ENCODE measurements around the gene P2RX6.
A peak's percentile ranks its signal among the peaks of the same experiment; 100 is the strongest.
"Not testable (repeated sequence)": the region's sequence is repeated elsewhere in the genome, so short reads cannot be mapped to it uniquely, and the experiment has no call there.

P2RX6 gene

DNA sequence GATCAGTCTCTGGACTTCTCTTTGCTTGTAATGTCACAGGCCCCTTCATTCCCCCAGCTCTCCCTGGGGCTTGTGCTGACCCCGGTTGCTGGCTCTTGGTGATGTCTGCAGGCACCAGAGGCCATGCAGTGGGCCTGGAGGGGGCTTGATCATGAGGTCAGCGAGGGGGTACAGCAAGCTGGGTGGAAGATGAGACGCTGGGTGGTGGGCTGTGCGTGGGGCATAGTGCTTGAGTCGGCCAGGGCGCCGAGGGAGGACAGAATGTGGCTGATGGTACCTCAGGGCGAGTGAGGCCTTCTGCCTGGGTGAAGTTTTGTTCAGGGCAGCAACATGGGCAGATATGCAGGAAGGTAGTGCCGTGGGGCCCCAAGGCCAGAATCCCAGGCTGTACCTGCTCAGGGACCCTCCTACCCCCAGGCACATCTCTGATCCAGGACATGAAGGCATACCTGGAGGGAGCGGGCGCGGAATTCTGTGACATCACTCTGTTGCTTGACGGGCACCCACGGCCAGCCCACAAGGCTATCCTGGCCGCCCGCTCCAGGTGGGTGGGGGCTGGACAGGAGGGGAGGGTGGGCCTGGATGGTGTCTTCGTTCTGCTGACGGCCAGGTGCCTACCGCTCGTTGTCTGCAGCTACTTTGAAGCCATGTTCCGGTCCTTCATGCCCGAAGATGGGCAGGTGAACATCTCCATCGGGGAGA is 19.5 kb upstream of the P2RX6 start:
- no peak for DNase-seq

DNA sequence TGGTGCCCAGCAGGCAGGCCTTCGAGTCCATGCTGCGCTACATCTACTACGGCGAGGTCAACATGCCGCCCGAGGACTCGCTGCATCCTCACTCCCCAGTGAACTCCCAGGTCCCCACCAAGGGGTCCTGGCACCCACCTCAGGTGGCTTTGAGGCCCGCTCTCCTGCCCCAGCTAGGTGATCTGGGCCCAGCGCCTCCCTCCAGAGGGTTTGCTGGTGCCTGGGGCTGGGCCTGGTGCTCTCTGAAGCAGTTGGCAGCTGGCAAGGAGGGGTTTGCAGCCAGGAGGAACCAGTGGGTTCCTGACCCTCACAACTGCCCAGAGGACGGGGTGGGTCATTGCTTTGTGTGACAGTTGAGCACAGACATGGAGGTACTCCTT is 18.9 kb upstream of the P2RX6 start:
- DNase-seq, result no peak

DNA sequence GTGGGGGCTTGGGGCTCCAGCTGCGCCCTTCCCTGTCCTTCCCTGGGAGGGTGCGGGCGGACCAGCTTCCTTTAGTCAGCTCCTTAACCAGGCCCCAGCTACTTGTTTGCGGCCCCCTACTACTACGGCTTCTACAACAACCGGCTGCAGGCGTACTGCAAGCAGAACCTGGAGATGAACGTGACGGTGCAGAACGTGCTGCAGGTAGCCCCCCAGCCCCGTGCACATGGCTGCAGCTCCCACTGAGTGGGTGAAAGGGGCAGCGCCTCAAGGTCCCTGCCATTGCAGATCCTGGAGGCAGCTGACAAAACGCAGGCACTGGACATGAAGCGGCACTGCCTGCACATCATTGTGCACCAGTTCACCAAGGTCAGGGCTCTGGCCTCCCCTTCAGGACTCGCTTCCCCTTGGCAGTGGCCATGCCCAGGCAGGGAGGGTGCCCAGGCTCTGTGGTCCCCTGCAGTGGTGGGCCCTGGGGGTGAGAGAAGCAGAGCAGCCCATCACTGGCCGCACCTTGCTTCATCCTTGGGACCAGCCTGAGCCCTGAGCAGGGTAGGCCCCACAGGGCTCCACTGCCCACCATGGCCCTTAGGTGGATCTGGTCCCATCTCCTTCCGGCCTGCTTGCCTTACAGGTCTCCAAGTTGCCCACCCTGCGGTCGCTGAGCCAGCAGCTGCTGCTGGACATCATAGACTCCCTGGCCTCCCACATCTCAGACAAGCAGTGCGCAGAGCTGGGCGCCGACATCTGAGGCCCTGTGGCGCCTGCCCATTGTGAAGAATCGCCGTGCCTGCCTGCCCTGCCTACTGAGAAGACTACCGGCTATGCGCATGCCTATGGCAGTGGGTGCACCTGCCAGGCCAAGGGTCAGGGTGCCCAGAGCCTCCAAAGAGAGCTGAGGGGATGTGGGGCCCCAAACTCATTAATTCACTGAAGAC is 18.1 kb upstream of the P2RX6 start:
- no peak for DNase-seq

DNA sequence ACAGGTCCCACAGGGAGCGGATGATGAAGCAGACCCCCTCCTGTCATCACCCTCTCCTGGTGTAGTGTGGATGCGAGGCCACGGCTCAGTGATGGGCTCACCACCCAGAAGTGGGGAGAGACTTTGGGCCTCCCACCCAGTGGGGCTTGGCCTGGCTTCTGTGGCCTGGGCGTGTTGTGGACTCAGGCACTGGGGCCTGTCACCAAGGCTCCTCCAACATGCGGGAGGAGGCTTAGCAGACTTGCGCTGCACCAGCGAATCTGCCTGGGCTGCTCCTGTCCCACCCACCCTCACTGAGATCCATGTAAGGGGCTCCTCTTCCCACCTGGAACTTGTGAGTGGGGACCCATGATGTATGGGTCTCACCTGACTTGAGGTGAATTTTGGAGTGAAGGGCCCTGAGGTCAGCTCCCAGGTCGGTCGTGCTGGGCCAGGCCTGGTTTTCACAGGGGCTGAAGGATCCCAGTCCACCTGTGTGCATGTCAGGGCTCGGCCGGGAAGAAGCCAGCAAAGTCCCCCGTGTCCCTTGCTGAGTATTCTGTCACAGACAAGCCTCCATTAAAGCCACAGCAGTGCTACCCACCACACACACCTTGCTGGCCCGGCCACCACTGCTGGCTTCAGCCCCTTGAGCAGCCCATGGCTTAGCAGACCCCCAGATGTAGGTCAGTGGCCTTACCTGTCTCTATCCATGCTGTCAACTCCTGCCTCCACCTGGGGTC is 17.3 kb upstream of the P2RX6 start:
- DNase-seq, result no peak

DNA sequence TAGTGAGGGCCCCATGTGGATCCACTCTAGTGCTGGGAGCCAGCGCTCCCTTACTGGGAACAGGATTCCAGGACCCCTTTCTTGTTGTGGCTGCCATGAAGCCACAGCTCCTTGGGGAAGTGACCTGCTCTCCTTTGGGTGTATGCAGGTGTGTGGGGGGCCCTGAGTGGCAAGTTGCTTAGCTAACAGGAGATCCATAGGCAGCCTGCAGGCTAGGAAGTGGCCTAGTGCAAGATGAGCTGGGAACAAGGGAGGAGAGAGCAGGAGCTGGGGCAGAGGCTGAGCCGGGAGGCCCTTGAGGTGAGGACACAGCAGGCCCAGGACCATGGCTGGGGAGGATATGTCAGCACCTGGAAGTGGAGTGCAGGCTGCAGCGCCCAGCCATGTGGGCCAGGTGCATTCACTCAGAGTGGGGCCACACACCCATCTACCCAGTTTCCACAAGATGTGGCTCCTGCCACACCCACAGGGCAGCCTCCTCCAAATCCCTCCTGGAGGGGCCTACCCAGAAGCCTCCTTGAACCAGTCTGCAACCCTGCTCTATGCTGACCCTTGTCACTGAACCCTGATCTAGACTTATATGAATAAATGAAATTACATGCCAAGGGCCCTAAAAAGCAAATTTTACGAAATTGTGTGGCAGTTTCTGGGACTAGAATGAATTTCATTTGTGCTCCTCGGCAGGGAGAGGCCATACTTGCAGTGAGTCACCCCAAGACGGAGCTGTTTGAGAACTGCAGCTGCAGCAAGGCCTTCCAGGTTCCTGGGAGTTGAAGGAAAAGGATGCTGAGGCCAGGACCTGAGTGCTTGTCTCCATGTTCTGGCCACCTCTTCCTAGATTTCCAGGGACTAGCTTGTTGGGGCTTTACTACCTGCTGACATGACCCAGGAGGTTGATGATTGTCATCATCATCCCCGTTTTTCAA is 16.3 kb upstream of the P2RX6 start:
- DNase-seq, result no peak

DNA sequence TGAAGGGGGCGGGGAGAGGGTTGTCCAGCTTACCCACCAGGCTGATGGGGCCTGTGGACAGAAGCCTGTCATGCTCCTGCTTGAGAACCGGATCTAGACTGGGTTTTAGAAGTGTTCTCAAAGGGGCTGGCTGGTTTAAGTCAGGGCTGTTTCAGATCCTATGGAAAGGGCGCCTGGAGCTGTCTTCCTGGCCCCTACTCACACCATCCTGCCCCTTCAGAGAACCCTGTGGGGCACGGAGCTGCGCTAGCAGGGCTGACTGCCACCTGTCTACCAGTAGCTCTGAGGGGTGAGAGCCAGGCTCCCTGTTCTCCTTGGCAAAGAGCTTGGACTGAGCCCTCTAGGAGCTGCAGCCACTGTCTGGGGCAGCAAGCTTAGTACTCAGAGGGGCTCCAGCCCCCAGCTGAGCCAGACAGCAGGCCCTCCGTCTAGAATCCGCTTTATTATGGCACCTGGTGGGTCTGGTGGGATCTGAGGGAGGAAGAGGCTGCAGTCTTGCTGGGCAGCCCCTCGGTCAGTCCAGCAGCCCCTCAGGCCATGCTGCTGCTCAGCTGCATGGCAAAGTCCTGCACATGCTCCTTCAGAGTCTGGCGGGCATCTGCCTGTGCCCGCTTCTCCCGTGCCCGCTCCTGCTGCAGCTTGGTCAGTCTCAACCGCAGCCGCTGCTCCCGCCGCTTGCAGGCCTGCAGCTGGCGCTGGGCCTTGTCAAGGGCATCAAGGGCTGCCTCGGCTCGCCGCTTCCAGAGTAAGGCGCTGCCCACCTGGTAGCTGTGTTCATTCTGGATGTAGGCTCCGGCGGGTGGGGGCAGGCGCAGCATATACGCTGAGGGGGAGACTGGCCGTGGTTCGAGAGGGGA is 15.4 kb upstream of the P2RX6 start:
- DNase-seq, result no peak

DNA sequence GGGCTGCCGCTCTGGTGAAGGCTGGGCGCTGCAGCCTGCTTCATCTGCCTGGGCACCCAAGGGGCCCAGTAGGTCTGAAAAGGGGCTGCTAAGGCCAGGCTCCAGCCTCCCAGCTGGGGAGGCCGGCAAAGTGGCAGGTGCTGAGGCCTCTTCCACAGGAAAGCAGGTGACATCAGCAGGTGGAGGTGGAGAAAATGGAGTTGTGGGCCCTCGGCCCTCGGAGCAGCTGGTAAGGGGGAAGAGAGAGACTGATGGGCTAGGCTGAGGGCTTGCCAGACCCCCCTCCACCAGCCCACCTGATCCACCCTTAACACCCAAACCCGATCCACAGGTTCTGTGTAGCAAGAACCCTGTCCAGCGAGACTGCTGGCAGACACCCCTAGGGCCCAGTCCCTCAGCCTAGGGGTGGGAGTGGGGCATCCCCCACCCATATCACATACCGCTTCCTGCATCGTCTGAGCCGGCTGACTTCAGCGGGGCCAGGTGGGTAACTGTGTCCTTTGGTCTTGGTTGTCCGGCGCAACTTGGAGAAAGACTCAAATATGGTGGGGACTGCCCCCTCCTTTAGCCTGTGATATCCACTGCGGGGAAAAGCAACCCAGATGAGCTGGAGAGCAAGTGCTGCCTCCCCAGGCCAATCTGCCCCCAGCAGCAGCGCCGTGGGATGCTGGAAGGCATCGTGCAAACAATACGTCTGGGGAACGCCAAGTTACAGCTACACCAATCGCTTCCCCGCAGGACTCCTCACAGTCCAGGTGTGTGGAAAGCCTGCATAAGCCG is 14.6 kb upstream of the P2RX6 start:
- DNase-seq, result no peak

DNA sequence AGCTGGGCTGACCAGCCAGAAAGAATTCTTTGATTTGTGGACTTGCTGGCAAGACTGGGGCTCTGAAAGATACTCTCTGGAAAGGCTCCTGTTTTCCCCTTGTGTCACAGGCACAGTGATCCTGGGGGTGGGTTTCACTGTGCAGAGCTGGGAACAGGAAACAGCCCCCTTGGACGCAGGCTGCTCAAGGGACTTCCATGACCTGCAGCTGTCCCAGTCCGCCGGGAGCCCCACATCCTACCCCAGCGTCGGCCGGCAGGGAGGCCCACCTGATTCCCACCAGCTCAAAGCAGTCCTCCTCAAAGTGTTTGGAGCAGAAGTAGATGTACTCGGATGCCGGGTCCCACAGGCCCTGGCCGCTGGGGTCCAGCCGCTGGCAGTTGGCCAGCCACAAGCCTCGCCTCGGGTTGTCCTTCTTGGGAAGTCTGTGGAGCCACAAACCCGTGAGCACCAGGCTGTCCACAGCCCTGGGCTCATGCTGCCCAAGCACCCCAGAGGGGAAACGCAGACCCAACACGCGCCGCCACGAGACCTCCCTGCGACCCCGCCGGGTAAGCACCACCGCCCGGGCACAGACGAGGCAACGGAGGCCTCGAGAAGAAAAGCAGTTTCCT is 13.9 kb upstream of the P2RX6 start:
- no peak for DNase-seq

DNA sequence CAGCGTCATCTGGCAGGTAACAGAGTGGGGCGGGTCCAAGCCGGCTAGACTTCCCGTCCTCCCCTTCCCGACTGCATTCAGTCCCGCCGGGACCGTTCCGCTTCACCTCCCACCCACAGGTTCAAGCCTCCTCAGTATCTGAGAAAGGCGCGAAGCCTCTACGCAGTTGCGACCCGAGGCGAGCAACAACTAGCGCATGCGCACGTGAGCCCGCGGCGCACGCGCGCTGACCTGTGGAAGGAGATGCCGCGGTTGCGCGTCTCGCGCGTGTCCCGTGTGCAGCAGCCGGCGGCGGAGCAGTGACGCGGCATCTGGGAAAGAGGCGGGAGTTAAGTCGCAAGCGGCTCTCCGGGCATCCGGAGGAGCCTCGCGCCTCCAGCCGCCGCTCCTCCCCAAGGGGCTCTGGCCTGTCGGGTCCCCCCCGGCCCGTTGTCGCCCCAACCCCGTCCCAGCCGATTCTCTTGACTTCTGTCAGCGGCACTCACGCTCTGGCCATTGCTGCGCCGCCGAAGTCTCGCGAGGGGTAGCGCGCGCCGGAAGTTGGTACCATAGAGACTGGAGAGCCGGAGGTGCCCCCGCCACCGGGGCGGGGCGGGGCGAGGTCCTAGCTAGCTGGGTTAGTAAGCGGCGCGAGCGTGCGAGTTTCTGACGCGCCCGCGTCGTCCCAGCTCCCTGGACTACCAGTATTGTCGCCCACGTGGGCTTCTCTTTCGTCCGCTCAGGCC is 13.2 kb upstream of the P2RX6 start, which contains the start of gene THAP7:
Gene THAP7 (minus strand): TSS at position 518 of the 725 bp plus-strand sequence. CDS start 207 bp downstream, at position 311.
- peak; percentile 96 for DNase-seq

DNA sequence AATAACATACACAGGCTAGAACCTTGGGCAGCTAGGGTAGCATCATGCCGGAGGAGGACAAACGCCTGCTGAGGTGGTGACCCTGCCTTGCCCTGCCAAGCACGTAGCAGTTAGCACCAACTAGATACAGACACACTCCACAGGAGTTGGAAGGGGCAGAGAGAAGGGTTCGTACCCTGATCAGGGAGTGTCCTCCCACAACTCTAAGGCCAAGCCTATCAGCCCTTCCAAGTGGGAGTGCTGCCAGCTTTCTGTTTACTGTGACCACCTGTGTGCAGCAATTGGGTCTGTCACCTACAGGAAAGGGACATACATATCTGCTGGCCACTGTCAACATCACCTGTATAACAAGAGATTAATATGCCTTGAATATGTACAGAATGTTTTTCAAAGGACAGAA is 11.2 kb upstream of the P2RX6 start:
- DNase-seq, result no peak

DNA sequence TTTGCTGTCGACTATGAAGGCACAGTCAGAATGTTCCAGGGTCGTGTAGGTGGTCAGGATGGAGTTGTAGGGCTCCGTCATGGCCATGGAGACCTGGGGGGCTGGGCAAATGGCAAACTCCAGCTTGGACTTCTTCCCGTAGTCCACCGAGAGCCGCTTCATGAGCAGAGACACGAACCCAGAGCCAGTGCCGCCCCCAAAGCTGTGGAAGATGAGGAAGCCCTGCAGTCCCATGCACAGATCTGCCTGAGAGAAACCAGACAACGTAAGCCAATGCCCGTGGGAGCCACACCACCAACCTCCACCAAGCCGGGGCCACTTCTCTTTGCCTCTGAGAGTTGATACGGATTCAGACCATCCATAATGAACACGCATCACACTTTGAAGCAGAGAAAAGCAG is 5.8 kb upstream of the P2RX6 start:
- DNase-seq, result not testable (repeated sequence)

DNA sequence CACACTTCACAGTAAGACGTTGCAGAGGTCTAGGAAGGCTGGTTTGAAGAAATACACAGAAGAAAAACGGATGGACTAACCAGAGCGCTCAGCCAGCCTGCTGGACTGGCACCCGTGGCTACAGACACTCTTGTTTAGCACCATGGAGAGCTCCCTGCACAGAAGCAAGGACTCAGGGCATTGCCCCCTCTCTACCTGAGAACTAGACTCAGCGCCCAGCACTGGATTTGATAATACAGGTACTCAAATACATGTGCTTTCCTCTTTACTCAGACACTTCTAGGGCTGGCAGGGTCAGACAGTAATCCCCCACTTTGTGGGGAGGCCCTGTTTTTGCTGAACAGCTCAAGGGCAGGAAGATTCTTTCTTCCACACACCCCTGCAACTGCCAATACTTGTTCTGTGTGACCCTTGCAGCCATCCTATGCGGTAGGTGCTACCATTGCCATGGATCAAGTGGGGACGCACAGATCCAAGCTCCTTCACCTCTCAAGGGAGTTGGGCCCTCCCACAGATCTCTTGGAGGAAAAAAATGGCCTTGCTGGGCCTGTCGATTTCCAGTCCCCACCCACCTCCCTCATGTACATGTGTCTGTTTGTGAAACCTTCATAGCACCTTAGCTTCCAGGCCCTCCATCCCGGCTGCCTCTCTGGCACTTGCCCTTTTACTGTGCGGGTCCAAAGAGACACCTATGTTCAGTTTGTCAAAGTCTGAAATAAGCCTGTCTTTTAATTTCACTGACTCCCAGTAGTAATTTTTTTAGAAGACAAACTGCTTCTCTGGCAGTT is 5.1 kb upstream of the P2RX6 start:
- DNase-seq, result no peak

DNA sequence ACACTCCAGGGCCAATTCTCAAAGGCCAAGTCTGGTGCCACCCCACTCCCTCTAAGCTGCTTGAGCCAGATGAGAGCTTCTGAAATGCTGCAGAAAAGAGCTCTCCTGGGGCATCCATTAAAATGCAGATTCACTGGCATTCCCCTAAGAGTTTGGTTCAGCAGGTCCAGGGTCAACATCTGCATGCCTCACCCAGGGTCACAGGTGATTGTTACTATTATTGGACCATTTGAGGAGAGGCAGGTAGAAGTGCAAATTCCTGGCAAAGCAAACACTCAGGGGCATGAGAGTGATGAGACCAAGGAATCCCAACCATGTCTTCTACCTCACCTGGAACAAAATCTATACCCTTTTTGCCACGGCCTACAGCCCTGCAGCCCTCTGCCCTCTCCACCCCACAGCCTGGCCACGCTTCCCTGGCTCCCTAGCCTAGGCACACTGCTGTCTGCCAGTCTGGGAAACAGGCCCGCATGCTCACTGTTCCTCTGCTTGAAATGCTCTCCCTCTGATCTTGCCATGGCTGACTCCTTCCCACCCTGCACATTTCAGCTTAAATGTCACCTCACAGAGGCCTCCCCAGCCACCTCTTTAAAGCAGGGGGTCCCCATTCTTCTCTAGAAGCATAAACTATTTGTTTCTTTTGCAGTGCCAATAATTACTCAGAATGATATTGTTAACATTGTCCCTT is 4.4 kb upstream of the P2RX6 start:
- no peak for DNase-seq

DNA sequence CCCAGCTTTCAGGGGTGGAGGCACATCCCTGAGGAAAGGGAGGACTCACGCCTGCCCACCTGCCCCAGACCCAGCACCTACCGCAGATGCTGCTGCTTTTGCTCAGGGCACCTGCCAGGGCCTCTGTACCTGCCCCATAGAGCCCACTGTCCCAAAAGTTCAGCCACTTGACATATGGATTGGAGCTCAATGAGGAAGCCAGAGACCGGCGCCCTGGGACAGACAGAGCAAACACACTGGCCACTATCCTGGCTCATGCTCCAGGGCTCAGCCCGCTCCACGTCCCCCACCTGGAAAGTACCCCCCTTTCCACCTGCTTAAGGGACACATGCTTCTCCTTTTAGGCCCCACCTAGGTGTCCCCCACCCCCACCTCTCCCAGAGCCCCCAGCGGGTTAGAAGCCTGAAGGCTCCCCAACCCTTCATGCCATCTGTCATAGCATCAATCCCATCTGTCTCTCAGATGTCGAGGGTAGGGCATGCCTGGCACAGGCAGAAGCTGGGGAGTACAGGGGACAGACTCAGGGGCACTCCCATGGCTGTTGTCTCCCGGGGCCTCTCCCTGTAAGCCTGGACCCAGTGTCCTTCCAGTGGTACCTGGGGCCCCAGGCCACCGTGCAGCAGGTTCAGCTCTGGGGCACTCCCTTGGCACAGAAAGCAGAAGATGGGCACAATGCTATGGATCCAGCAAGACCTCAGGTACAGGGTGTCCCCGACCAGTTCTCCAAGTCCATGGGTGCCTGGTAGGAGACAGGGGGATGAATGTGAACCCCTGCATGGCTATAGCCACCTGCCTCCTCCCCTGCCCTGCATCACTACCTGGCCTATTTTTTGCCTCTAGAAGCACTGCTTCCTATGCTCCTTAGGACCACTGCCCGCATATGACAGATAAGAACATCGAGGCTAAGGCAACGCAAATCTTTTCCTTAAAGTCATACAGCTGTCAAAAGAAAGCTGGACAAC is 2.2 kb upstream of the P2RX6 start:
- no peak for DNase-seq

DNA sequence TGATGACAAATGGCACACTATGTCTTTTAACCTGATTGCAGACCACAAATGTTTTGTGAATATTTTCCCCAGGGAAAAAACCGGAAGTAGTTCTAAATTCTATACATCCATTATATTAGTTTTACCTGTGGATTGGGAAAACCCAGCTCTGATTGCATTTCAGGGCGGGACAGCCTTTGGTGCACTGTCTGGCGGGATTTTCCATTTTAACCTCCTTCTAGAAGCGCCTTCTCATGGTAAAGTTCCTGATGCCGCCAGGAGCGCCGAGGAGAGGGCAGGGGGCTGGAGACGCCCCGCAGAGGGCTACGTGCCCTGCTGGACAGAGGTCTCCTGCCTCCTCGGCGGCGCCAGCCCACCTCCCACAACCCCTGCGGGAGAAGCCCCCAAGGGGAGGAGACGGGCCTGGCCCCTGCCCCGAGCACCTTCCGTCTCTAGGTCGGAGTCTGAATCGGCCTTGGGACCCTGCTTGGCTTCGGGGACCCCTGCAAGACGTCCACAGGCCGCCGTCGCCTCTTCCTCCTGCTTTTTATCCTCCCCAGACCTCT is 1.2 kb upstream of the P2RX6 start:
- DNase-seq, result no peak

DNA sequence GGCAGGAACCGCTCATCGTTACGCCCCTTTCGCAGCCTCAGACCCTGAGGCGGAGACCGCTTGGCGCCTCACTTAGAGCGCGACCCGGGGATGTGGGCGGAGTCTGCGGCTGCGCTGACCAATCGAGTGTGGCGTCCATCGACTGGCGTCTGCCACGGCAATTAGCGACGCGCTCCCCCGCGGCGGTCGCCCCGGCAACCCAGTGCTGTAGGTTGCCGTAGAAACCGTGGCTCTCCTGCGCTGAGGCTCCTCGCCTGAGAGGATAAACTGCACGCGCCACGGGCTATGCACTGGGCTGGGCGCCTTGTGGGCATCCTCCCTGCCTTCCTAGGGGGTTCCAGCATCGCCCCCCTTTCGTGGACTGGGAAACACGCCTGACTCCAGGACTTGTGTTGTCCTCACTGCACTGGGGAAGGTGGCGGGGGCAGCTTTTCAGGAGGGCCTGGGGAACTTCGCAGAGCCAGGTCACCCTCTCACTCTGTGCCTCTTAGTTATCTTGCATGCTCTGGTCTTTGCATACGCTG is 701 bp upstream of the P2RX6 start:
- DNase-seq, result peak; percentile 85

Measured in stimulated activated naive CD4-positive, alpha-beta T cell treated with Interleukin-2 at 50 U/mL for 16 hours (primary cell).